ENCODE results near the gene DIS3L2. TPM values are rescaled to one million over a fixed set of nuclear protein-coding genes. Genes with fewer than 3 reads are reported as not detected.

Gene DIS3L2
- total RNA-seq, 1 donor from 2014 or later: 25.2 TPM

DNA sequence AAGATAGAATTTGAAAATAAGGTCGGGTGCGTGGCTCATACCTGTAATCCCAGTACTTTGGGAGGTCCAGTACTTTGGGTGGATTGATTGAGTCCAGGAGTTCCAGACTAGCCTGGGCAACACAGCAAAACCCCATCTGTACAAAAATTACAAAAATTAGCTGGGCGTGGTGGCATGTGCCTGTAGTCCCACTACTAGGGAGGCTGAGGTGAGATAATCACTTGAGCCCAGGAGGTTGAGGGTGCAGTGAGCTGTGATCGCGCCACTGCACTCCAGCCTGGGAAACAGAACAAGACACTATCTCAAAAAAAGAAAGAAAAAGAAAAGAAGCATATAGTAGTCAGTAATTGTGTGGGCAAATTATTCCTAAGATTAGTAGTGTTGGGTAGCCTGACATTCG lies 222.8 kb downstream of the DIS3L2 start:
- Histone ChIP-seq H3K27me3 (ENCODE audit: control insufficient read depth, insufficient read depth, low read length) (no peaks in the 10 kb centered on the region), H3K4me3 (ENCODE audit: low read depth, low read length) (no peak overlapping the region), H3K36me3 (ENCODE audit: control insufficient read depth, insufficient read depth, low read length) (no peaks in the 10 kb centered on the region)
- DNase-seq (ENCODE audit: low read depth): no peak
- TF ChIP-seq, protein P1, sequence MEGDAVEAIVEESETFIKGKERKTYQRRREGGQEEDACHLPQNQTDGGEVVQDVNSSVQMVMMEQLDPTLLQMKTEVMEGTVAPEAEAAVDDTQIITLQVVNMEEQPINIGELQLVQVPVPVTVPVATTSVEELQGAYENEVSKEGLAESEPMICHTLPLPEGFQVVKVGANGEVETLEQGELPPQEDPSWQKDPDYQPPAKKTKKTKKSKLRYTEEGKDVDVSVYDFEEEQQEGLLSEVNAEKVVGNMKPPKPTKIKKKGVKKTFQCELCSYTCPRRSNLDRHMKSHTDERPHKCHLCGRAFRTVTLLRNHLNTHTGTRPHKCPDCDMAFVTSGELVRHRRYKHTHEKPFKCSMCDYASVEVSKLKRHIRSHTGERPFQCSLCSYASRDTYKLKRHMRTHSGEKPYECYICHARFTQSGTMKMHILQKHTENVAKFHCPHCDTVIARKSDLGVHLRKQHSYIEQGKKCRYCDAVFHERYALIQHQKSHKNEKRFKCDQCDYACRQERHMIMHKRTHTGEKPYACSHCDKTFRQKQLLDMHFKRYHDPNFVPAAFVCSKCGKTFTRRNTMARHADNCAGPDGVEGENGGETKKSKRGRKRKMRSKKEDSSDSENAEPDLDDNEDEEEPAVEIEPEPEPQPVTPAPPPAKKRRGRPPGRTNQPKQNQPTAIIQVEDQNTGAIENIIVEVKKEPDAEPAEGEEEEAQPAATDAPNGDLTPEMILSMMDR (IDR thresholded peaks at IDR 0.05; ENCODE audit: insufficient read depth, low read length, poor library complexity, severe bottlenecking): no peak

DNA sequence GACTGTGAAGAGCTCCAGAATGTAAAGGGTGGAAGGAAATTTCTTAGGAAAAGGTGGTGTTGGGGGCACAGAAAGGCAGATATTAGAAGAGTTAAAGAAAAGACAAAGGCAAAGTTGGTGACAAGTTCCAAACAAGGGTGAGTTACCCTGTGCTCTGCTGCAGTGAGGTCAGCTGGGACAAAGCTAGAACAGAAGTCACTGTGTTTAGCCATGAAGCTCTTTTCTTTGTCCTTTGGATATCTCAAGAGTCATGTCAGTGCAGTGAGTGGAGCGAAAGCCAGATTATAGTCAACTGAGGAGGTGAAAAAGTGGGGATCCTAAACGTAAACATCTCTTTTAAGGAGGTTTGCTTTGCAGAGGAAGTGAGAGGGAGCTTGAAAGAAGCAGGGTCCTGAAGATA lies 229.3 kb downstream of the DIS3L2 start:
- DNase-seq (ENCODE audit: low read depth): no peak
- H3K36me3 ChIP-seq (ENCODE audit: control insufficient read depth, insufficient read depth, low read length): no peaks in the 10 kb centered on the region
- H3K27me3 ChIP-seq (ENCODE audit: control insufficient read depth, insufficient read depth, low read length): no peaks in the 10 kb centered on the region
- TF ChIP-seq, protein P1 (IDR thresholded peaks at IDR 0.05; ENCODE audit: insufficient read depth, low read length, poor library complexity, severe bottlenecking): no peak
- H3K4me3 ChIP-seq (ENCODE audit: low read depth, low read length): no peak overlapping the region

DNA sequence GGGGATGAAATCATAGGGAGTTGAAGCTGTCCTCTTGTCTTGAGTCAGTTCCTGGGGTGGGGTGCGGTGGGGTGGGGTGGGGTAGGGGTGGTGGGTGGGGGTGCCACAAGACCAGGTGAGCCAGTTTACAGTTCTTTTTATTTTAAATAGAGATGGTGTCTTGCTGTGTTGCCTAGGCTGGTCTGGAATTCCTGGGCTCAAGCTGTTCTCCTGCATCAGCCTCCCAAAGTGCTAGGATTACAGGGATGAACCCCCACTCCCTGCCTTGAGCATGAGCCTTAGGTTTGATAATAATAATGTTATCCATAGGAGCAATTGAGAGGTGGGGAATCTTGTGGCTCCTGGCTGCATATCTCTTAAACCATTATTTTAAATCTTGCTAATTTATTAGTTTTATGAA lies 234.0 kb downstream of the DIS3L2 start:
- no peaks in the 10 kb centered on the region for H3K36me3 ChIP-seq (ENCODE audit: control insufficient read depth, insufficient read depth, low read length)
- no peaks in the 10 kb centered on the region for H3K27me3 ChIP-seq (ENCODE audit: control insufficient read depth, insufficient read depth, low read length)
- TF ChIP-seq, protein P1 (IDR thresholded peaks at IDR 0.05; ENCODE audit: insufficient read depth, low read length, poor library complexity, severe bottlenecking): no peak
- DNase-seq (ENCODE audit: low read depth): no peak
- no peak overlapping the region for H3K4me3 ChIP-seq (ENCODE audit: low read depth, low read length)

DNA sequence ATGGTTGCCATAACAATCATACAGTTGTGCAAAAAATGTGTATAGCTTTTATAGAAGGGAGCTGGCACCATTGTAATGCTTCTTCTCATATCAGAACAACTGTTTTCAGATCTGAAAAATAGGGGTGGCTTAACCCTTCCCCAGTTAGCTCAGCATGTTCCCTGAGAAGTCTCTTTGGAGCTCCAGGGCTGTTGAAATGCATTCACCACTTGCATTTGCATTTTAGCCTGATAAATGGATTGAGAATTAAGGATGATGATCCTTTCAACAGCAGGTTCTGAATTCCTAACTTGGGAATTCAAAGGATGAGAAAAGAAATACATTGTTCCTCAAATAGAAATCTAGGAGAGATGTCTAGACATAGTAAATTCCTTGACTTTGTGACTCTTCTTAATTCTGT lies 235.3 kb downstream of the DIS3L2 start:
- TF ChIP-seq, protein P1 (IDR thresholded peaks at IDR 0.05; ENCODE audit: insufficient read depth, low read length, poor library complexity, severe bottlenecking): no peak
- H3K27me3 ChIP-seq (ENCODE audit: control insufficient read depth, insufficient read depth, low read length): no peaks in the 10 kb centered on the region
- no peaks in the 10 kb centered on the region for H3K36me3 ChIP-seq (ENCODE audit: control insufficient read depth, insufficient read depth, low read length)
- no peak for DNase-seq (ENCODE audit: low read depth)
- no peak overlapping the region for H3K4me3 ChIP-seq (ENCODE audit: low read depth, low read length)

DNA sequence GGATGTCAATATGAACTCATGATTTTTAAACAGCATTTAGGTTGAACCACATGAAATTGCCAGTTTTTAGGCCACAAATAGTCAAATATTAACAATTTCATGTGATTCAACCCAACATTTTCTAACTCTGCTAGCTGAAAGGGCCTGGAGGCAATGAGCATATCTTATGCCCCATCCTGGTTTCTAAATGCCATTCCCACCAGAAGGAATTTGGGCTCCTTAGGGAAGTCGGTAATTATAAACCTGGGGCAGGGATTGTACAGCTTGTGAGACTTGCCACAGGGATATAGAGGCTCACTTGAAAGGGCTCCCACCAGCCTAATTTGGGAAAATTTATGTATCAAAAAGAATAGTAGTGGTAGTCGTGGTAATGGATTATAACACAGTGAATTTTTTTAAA lies 238.7 kb downstream of the DIS3L2 start:
- TF ChIP-seq, protein P1 (IDR thresholded peaks at IDR 0.05; ENCODE audit: insufficient read depth, low read length, poor library complexity, severe bottlenecking): no peak
- H3K4me3 ChIP-seq (ENCODE audit: low read depth, low read length): no peak overlapping the region
- H3K36me3 ChIP-seq (ENCODE audit: control insufficient read depth, insufficient read depth, low read length): no peaks in the 10 kb centered on the region
- DNase-seq (ENCODE audit: low read depth): no peak
- H3K27me3 ChIP-seq (ENCODE audit: control insufficient read depth, insufficient read depth, low read length): no peaks in the 10 kb centered on the region

DNA sequence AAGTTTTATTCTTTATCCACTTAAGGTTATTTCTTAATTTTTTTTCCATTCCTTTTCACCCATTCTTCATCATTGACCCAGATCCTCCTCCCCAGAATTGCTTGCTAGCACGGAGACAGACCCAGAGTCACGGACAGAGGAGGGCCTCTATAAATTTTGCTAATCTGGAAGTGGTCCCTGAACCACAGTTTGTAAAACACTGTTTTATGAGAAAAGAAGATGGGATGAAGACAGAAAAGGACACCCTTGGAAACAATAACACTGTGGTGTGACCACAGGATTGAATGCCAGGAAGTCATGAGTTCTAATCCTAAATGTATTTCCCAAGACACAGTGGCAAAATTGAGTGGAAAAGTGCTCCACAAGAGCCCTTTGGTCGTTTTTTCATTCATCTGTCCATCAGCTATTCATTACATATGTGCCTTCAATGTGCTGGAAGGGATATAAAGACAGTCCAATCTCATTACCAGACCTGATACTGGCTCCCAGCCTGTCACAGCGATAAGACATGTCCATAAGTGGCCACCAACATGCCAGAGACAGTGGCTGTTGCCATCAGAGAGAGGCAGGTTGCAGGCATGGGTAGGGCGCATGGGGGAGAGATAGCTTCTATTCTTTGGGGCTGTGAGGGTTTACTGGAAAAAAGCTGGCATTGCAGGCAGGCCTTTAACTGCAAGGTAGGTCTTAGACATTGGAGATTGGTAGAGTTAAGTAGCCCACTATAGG lies 241.8 kb downstream of the DIS3L2 start:
- no peak for DNase-seq (ENCODE audit: low read depth)
- Histone ChIP-seq H3K27me3 (ENCODE audit: control insufficient read depth, insufficient read depth, low read length) (no peaks in the 10 kb centered on the region), H3K4me3 (ENCODE audit: low read depth, low read length) (no peak overlapping the region), H3K36me3 (ENCODE audit: control insufficient read depth, insufficient read depth, low read length) (no peaks in the 10 kb centered on the region)
- TF ChIP-seq, protein P1 (IDR thresholded peaks at IDR 0.05; ENCODE audit: insufficient read depth, low read length, poor library complexity, severe bottlenecking): no peak

Measured in kidney epithelial cell (primary cell).